Heart right ventricle (tissue), 16 donors: ENCODE data around the gene GATAD2A. TPM values are rescaled to one million over a fixed set of nuclear protein-coding genes. Genes with fewer than 3 reads are reported as not detected.

Experiments used
- ATAC-seq, 8 donors: fragments of 200-7000 bp; cut with Tn5 transposase; one replicate each; pipeline ENCODE4 v1.9.1; 2020; ENCODE audit warnings: mild to moderate bottlenecking in 8 of 8, moderate library complexity in 8 of 8, moderate number of reproducible peaks in 1 of 8
- DNase-seq, 2 donors: peaks; one replicate each; pipeline ENCODE4 v3.0.0-alpha.2; 2020
- H3K27ac ChIP-seq, 10 donors: fragments of 200-600 bp; sonication (generic) in 2 of 10; one replicate each; pipeline versions ENCODE4 v1.5.0 to v1.8.0; 2020 to 2022; ENCODE audit warnings: mild to moderate bottlenecking in 3 of 10
- H3K27me3 ChIP-seq, 7 donors: fragments of 200-600 bp; one replicate each; pipeline ENCODE4 v1.8.0; 2021 to 2022; ENCODE audit warnings: mild to moderate bottlenecking in 2 of 7
- H3K36me3 ChIP-seq, 9 donors: fragments of 200-600 bp; sonication (generic) in 1 of 9; one replicate each; pipeline versions ENCODE4 v1.5.0 to v1.8.0; 2020 to 2022; ENCODE audit warnings: mild to moderate bottlenecking in 2 of 9
- H3K4me1 ChIP-seq, 9 donors: fragments of 200-600 bp; sonication (generic) in 1 of 9; one replicate each; pipeline versions ENCODE4 v1.5.0 to v1.8.0; 2020 to 2022; ENCODE audit warnings: mild to moderate bottlenecking in 4 of 9
- H3K4me3 ChIP-seq, 10 donors: fragments of 200-600 bp; sonication (generic) in 2 of 10; one replicate each; pipeline versions ENCODE4 v1.5.0 to v1.8.0; 2020 to 2022; ENCODE audit warnings: mild to moderate bottlenecking in 7 of 10, moderate library complexity in 2 of 10
- H3K9me3 ChIP-seq, 11 donors: fragments of 200-600 bp in 10 of 11; sonication (generic) in 2 of 11; one replicate each; pipeline versions ENCODE4 v1.5.0 to v1.8.0; 2013 to 2022; ENCODE audit warnings: mild to moderate bottlenecking in 2 of 11, control low read depth in 1 of 11, moderate library complexity in 1 of 11
- WGBS, 2 donors: extraction: QIAGEN DNeasy Blood & Tissue Kit; methylation state at CpG; one replicate each; pipeline ENCODE4 v1.1.7; 2013; ENCODE audit warnings: inconsistent platforms in 1 of 2; 5-methylcytosine and 5-hydroxymethylcytosine counted together
- intact Hi-C, 10 donors: fragments of 100-400 bp; cut with DNase I; formaldehyde crosslinking; loops; one replicate each; pipeline versions ENCODE4 v1.11.1 to v1.14.2; 2022
- polyA plus RNA-seq, 2 donors: library from polyadenylated mRNA; stranded (reverse); fragments of 200-250 nt; gene quantifications; one replicate each; pipeline ENCODE4 v1.2.3, GENCODE V29; 2013
- total RNA-seq, 10 donors: library from RNA; stranded (reverse); fragmentation: NEBNext Ultra II Directional in 3 of 10; extraction: Animal tissue kit (Norgen Biotek cat#: 25700) in 3 of 10; gene quantifications; one replicate each; pipeline versions ENCODE4 v1.2.1 to v1.2.4, GENCODE V29; 2021 to 2023
- TF ChIP-seq, protein P1 (sequence below), 9 donors: fragments of 200-600 bp; sonication (generic) in 2 of 9; IDR thresholded peaks; one replicate each; pipeline versions ENCODE4 v1.5.0 to v1.8.0; 2021 to 2022; ENCODE audit warnings: antibody characterized with exemption in 9 of 9, mild to moderate bottlenecking in 5 of 9, moderate library complexity in 1 of 9
- donor health status: Arrhythmogenic right ventricular cardiomyopathy.
- donor health status: ischemic (EF 13 %, LVEDD 7.1; RV severe dilation, severe dysfunction).
- donor health status: healthy with polysubstance abuse.
- donor health status: DM: no; HTN: yes; CAD: no.
- donor health status: DM: no; HTN: no; CAD: no.
- donor health status: ischemic (EF 25% LVEDD 6.9; RV normal size, moderate dysfunction).
- donor health status: ischemic (EF 25% LVEDD 5.7; RV mildly dilated, moderate dysfunction).
- donor health status: healthy.
- donor health status: DM: yes; HTN: yes; CAD: no.
- donor health status: Ischemic cardiomyopathy.
- donor health status: ischemic (EF 35%, LVEDD 5.7; RV mildly dilated, moderate dysfunction).
- donor health status: nonischemic (EF 11% LVEDD 7.7; RV severe dilation, severe dysfunction).
- donor health status: DM: yes; HTN: yes; CAD: no.
- donor health status: PGD.
- donor health status: ischemic (EF 29% LVEDD 5.4; RV normal size, mild dysfunction).
- donor health status: nonischemic (EF 23%, LVEDD 6.1; RV moderate dilation, normal function).

GATAD2A gene
- total and polyA plus RNA-seq, 12 donors, result 7.5 to 48.5 (median 25.8) TPM

DNA sequence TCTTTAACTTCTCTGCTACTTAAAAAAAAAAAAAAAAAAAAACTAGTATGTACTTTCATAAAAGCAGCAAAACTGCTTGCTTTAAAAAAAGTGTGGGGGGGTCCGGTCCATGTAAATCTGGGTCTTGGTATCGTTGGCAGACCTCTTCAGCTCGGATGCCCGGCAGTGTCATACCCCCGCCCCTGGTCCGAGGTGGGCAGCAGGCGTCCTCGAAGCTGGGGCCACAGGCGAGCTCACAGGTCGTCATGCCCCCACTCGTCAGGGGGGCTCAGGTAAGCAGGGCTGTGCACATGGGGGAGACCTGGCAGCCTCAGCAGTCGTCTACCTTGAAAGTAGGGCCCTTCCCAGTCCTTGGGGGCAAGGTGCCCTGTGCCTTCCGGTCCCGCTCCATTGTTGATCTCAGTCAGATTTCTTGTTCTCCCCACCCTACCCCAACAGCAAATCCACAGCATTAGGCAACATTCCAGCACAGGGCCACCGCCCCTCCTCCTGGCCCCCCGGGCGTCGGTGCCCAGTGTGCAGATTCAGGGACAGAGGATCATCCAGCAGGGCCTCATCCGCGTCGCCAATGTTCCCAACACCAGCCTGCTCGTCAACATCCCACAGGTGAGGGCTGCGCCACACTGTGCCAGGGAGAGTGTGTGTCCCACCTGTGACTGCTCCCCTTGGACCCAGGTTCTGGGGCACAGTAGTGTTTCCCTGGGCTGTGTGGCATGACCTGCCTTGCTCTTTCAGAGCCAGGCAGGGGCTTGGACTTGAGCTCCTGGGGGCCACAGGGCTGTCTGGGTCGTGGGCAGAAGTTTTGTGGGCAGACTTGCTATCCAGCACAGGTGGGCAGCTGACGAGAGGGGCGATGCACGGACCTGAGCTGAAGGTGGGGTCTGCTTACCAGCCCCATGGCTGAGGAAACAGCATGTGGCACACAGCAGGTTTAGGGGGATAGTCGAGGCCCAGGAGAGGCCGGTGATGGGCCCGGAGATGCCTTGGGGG is 90.4 kb downstream of the GATAD2A start:
- H3K27ac ChIP-seq, result no peak overlapping the region
- DNase-seq (no peak), ATAC-seq (no peak)
- H3K4me1 ChIP-seq, result peaks cover 0 to under 1% (median 0%) of the 10 kb centered on the region in 9 donors
- WGBS, 2 donors, result 95 to 96% methylated on average over 30 of the region's 30 CpGs
- peaks cover 0 to 100% (median 53%) of the 10 kb centered on the region in 9 donors for H3K36me3 ChIP-seq
- H3K4me3 ChIP-seq, result no peak overlapping the region
- TF ChIP-seq, protein P1, sequence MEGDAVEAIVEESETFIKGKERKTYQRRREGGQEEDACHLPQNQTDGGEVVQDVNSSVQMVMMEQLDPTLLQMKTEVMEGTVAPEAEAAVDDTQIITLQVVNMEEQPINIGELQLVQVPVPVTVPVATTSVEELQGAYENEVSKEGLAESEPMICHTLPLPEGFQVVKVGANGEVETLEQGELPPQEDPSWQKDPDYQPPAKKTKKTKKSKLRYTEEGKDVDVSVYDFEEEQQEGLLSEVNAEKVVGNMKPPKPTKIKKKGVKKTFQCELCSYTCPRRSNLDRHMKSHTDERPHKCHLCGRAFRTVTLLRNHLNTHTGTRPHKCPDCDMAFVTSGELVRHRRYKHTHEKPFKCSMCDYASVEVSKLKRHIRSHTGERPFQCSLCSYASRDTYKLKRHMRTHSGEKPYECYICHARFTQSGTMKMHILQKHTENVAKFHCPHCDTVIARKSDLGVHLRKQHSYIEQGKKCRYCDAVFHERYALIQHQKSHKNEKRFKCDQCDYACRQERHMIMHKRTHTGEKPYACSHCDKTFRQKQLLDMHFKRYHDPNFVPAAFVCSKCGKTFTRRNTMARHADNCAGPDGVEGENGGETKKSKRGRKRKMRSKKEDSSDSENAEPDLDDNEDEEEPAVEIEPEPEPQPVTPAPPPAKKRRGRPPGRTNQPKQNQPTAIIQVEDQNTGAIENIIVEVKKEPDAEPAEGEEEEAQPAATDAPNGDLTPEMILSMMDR (IDR thresholded peaks at IDR 0.05), result no peak
- no peaks in the 10 kb centered on the region for H3K27me3 ChIP-seq
- intact Hi-C loops, result loop anchor here in 1 of 10 donors (10.0 kb wide), 1 partner anchor 301 kb away; the partner anchor contains the start of genes BORCS8 and RFXANK
- no peaks in the 10 kb centered on the region for H3K9me3 ChIP-seq

DNA sequence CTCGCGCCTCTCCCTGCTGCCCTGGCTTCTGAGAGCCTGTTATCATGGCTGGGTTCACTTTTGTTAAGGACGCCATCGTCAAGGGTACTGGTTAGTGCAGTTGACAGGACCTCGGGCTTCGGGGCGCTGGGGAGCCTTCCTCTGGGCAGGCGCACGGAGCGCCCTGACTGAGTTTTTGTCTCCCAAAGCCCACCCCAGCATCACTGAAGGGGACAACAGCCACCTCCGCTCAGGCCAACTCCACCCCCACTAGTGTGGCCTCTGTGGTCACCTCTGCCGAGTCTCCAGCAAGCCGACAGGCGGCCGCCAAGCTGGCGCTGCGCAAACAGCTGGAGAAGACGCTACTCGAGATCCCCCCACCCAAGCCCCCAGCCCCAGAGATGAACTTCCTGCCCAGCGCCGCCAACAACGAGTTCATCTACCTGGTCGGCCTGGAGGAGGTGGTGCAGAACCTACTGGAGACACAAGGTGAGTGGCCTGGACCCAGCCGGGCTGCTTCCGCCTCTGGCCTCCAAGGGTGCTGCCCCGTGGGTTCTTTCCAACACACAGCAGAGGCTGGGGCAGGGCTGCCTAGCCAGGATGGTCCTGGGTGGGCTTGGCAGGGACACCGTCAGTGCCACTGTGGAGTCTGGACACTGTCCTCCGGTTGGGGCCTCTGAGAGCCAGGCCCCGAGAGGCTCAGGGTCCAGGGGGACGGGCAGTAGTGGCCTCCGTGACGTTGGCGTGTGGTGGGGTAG is 92.9 kb downstream of the GATAD2A start:
- intact Hi-C loops, result loop anchor here in 1 of 10 donors (10.0 kb wide), 1 partner anchor 304 kb away; the partner anchor contains the start of genes BORCS8 and RFXANK
- H3K27ac ChIP-seq, result no peak overlapping the region

DNA sequence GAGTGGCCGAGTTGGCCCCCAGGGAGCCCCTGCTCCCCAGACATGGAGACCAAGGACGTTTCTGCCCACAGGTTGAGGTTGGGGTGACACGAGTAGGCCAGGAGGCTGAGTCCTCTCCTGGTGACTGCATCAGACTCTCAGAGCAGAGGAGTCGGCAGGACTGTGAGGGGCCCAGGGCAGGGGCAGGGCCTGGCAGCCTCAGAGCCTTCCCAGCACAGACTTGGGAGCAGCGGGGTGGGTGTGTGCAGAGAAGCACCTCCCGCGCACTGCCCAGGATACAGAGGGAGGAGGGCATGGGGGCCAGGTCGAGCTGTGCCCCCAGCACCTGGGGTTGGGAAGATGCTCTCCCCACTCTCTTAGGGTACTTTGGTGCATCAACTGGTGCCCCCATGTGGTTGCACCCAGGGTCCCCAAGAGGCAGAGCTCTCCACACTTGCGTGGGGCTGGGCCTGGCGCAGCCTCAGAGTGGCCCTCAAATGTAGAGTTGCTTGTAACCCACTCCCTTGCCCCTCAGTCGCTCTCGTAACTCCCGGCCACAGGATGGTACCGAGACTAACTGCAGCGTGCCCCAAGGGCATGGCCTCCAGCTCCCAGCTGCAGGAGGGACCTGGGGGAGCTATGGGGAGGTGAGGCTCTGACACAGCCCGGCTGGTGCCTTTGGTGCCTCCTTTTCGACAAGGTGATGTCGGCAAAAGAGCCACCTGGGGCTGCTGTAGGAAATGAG is 94.0 kb downstream of the GATAD2A start:
- H3K27ac ChIP-seq, result no peak overlapping the region
- intact Hi-C loops, result loop anchor here in 1 of 10 donors (10.0 kb wide), 1 partner anchor 305 kb away; the partner anchor contains the start of genes BORCS8 and RFXANK
- H3K27me3 ChIP-seq, result no peaks in the 10 kb centered on the region
- H3K9me3 ChIP-seq, result no peaks in the 10 kb centered on the region
- no peak overlapping the region for H3K4me3 ChIP-seq
- H3K4me1 ChIP-seq, result no peaks in the 10 kb centered on the region
- ATAC-seq (no peak), DNase-seq (no peak)
- 85 to 89% methylated on average over 18 of the region's 18 CpGs for WGBS, 2 donors
- TF ChIP-seq, protein P1 (IDR thresholded peaks at IDR 0.05), result no peak
- peaks cover 0 to 100% (median 70%) of the 10 kb centered on the region in 9 donors for H3K36me3 ChIP-seq

More for the DNA sequence above, 92.9 kb downstream of the GATAD2A start:
- ATAC-seq (no peak), DNase-seq (no peak)
- Histone ChIP-seq H3K4me3 (no peak overlapping the region), H3K27me3 (no peaks in the 10 kb centered on the region), H3K9me3 (no peaks in the 10 kb centered on the region), H3K4me1 (no peaks in the 10 kb centered on the region), H3K36me3 (peaks cover 0 to 100% (median 71%) of the 10 kb centered on the region in 9 donors)
- 94% methylated on average over 33 of the region's 33 CpGs for WGBS, 2 donors
- TF ChIP-seq, protein P1 (IDR thresholded peaks at IDR 0.05), result no peak
